K562 (cell line): ENCODE measurements around the gene HSPA1L. TPM values are rescaled to one million over a fixed set of nuclear protein-coding genes. Genes with fewer than 3 reads are reported as not detected.
A peak's percentile ranks its signal among the peaks of the same experiment; 100 is the strongest.

Source experiments
- CBFA2T3 ChIP-seq: fragments of 450-650 bp; IDR thresholded peaks from 2 replicates; pipeline ENCODE4 v1.6.1; 2017
- CGGBP1 ChIP-seq: fragments of 250-450 bp; sonication (Bioruptor Pico); IDR thresholded peaks from 2 replicates; pipeline ENCODE4 v1.9.0; 2021; ENCODE audit warnings: mild to moderate bottlenecking
- CHCHD3 ChIP-seq: fragments of 250-450 bp; sonication (Bioruptor Pico); IDR thresholded peaks from 2 replicates; pipeline ENCODE4 v2.1.2; 2022; ENCODE audit warnings: mild to moderate bottlenecking
- E2F5 ChIP-seq: sonication (generic); formaldehyde crosslinking; IDR thresholded peaks from 2 replicates; pipeline ENCODE4 v1.8.0; 2022; ENCODE audit warnings: mild to moderate bottlenecking, missing genetic modification reagents
- FOXJ3 ChIP-seq: sonication (generic); formaldehyde crosslinking; IDR thresholded peaks from 2 replicates; pipeline ENCODE4 v1.4.0; 2020; ENCODE audit warnings: mild to moderate bottlenecking, missing genetic modification reagents
- GATA2 ChIP-seq: sonication (generic); formaldehyde crosslinking; IDR thresholded peaks from 2 replicates; pipeline ENCODE4 v1.4.0; 2020; ENCODE audit warnings: mild to moderate bottlenecking, missing genetic modification reagents
- KDM5B ChIP-seq: fragments of 200-600 bp; sonication (generic); IDR thresholded peaks from 2 replicates; pipeline ENCODE4 v1.6.1; 2012; ENCODE audit warnings: low read depth, mild to moderate bottlenecking, moderate library complexity, low read length, control low read depth, inconsistent platforms; ENCODE audit not compliant: insufficient replicate concordance
- KLF6 ChIP-seq: fragments of 250-450 bp; sonication (Bioruptor Pico); IDR thresholded peaks from 2 replicates; pipeline ENCODE4 v1.4.0; 2020; ENCODE audit warnings: mild to moderate bottlenecking, moderate library complexity, borderline replicate concordance
- MAFF ChIP-seq: IDR thresholded peaks from 2 replicates; pipeline ENCODE4 v1.6.1; 2012; ENCODE audit warnings: low read length, improper control_type of control experiment
- MCM2 ChIP-seq: fragments of 450-650 bp; IDR thresholded peaks from 2 replicates; pipeline ENCODE4 v1.6.1; 2017; ENCODE audit warnings: low read depth, mild to moderate bottlenecking
- NRF1 ChIP-seq, 2 experiments: fragments of 450-650 bp; IDR thresholded peaks in 1 of 2; conservative IDR thresholded peaks in 1 of 2; 2 replicates each; pipeline ENCODE4 v1.6.1; 2014; ENCODE audit warnings: mild to moderate bottlenecking in 2 of 2
- PBX2 ChIP-seq, 2 experiments: IDR thresholded peaks in 1 of 2; conservative IDR thresholded peaks in 1 of 2; 2 replicates each; pipeline ENCODE4 v1.6.1; 2016; ENCODE audit warnings: low read depth in 2 of 2, mild to moderate bottlenecking in 1 of 2, missing compliant biosample characterization in 1 of 2, missing genetic modification characterization in 1 of 2, moderate library complexity in 1 of 2
- PHF8 ChIP-seq: fragments of 200-600 bp; sonication (generic); IDR thresholded peaks from 2 replicates; pipeline ENCODE4 v1.6.1; 2012; ENCODE audit warnings: mixed run types, mild to moderate bottlenecking, inconsistent platforms, low read length, moderate library complexity, borderline replicate concordance
- POLR2H ChIP-seq: IDR thresholded peaks from 2 replicates; pipeline ENCODE4 v1.6.1; 2016; ENCODE audit warnings: missing genetic modification characterization, low read depth, mild to moderate bottlenecking, control low read depth, missing compliant biosample characterization, moderate library complexity
- THRA ChIP-seq: fragments of 450-650 bp; IDR thresholded peaks from 2 replicates; pipeline ENCODE4 v1.6.1; 2017; ENCODE audit warnings: mild to moderate bottlenecking, moderate library complexity
- ZKSCAN3 ChIP-seq: fragments of 250-450 bp; sonication (Bioruptor Pico); IDR thresholded peaks from 2 replicates; pipeline ENCODE4 v1.4.0; 2020
- ZNF197 ChIP-seq: fragments of 200-800 bp; sonication (Bioruptor generic); IDR thresholded peaks from 2 replicates; pipeline ENCODE4 v1.6.1; 2016; ENCODE audit warnings: low read depth, missing genetic modification characterization, missing compliant biosample characterization
- ZNF239 ChIP-seq: fragments of 250-450 bp; sonication (Bioruptor Pico); IDR thresholded peaks from 2 replicates; pipeline ENCODE4 v1.4.0; 2020; ENCODE audit warnings: mild to moderate bottlenecking
- ZNF764 ChIP-seq: fragments of 250-450 bp; sonication (Bioruptor Pico); IDR thresholded peaks from 2 replicates; pipeline ENCODE4 v1.4.0; 2020; ENCODE audit warnings: low read depth, mild to moderate bottlenecking, moderate library complexity
- ZZZ3 ChIP-seq: fragments of 450-650 bp; IDR thresholded peaks from 2 replicates; pipeline ENCODE4 v1.6.1; 2016; ENCODE audit warnings: antibody characterized with exemption, mild to moderate bottlenecking, moderate library complexity
- polyA plus RNA-seq, 8 experiments: library from polyadenylated mRNA; depleted of rRNA in 4 of 8; stranded (reverse) in 5 of 8; unstranded in 3 of 8; fragments of >200 nt; fragmentation: Nextera tagmentation in 2 of 8; fragmentation: Illumina TruSeq in 1 of 8; extraction: Ambion mirVana in 2 of 8; extraction: Trizol in 1 of 8; gene quantifications; 2 replicates each; pipeline versions ENCODE4 v1.2.1 to v1.2.3, GENCODE V29; 2011 to 2014; ENCODE audit warnings: inconsistent platforms in 1 of 8, missing spikeins in 1 of 8
- total RNA-seq, 7 experiments: library from RNA; depleted of rRNA in 6 of 7; stranded (reverse); fragments of >200 nt in 6 of 7; fragmentation: Illumina TruSeq in 2 of 7; extraction: Trizol in 2 of 7; gene quantifications; 2 replicates each; pipeline versions ENCODE4 v1.2.1 to v1.2.3, GENCODE V29; 2011 to 2021; ENCODE audit warnings: low replicate concordance in 1 of 7

Gene HSPA1L
- total and polyA plus RNA-seq, 9 of the 15 experiments (the other 6 are each of a cell fraction or from before 2014, with no cell fraction given): 0.14 to 2.1 (median 1.3) TPM

- TF ChIP-seq ZZZ3 (no peak), ZNF197 (CRISPR knock-in tag) (no peak), THRA (no peak), ZNF764 (CRISPR knock-in tag) (no peak), CGGBP1 (CRISPR knock-in tag) (no peak), POLR2H (tag) (no peak), MAFF (no peak), FOXJ3 (no peak), ZNF239 (CRISPR knock-in tag) (no peak), CBFA2T3 (no peak), PHF8 (0 out of 2 replicates have a peak, but pooled peaks have one; percentile 3), KDM5B (peak; percentile 12), KLF6 (CRISPR knock-in tag) (no peak), ZKSCAN3 (CRISPR knock-in tag) (no peak), GATA2 (no peak), E2F5 (CRISPR knock-in tag) (0 out of 2 replicates have a peak, but pooled peaks have one; percentile 88), PBX2 (CRISPR knock-in tag; IDR thresholded peaks at IDR 0.05; ENCODE audit: low read depth) (no peak), PBX2 (tag; conservative IDR thresholded peaks at IDR 0.05; ENCODE audit: low read depth) (no peak), MCM2 (no peak), NRF1 (conservative IDR thresholded peaks at IDR 0.05 in 1 of 2, IDR thresholded peaks at IDR 0.05 in 1 of 2) (no peak), CHCHD3 (0 out of 2 replicates have a peak, but pooled peaks have one; percentile 18)
Observed at GRCh38 chr6:31775633-31776484, 39.2 kb downstream of the HSPA1L start (continued).
